ENCODE data around the gene KLB.
A peak's percentile ranks its signal among the peaks of the same experiment; 100 is the strongest.
"Not testable (repeated sequence)": the region's sequence is repeated elsewhere in the genome, so short reads cannot be mapped to it uniquely, and the experiment has no call there.

KLB gene

GRCh38 chr4:39406763-39407583 lies at the start of gene KLB:
Gene KLB, plus strand, starts transcription at chr4:39406930. Its CDS starts 20 bp downstream, at chr4:39406950.
- no peak for DNase-seq

GRCh38 chr4:39357002-39357401 lies 49.7 kb upstream of the KLB start:
- no peak for DNase-seq

GRCh38 chr4:39360611-39361010 lies 46.1 kb upstream of the KLB start:
- DNase-seq: not testable (repeated sequence)

GRCh38 chr4:39362827-39363226 lies 43.9 kb upstream of the KLB start:
- no peak for DNase-seq

GRCh38 chr4:39363773-39364393 lies 42.8 kb upstream of the KLB start:
- DNase-seq: no peak

GRCh38 chr4:39365360-39365759 lies 41.4 kb upstream of the KLB start:
- DNase-seq: no peak

- DNase-seq: peak; percentile 91
Observed at GRCh38 chr4:39365830-39366771, 40.6 kb upstream of the KLB start, which contains the start of gene RFC1. Gene RFC1, minus strand, starts transcription at chr4:39366362. Its CDS starts 121 bp downstream, at chr4:39366241.

- no peak for DNase-seq
Observed at GRCh38 chr4:39367166-39367565, 39.6 kb upstream of the KLB start.

GRCh38 chr4:39369301-39369700 lies 37.4 kb upstream of the KLB start:
- DNase-seq: no peak

- DNase-seq: not testable (repeated sequence)
Observed at GRCh38 chr4:39371209-39371608, 35.5 kb upstream of the KLB start.

- no peak for DNase-seq
Observed at GRCh38 chr4:39375478-39375877, 31.3 kb upstream of the KLB start.

GRCh38 chr4:39383690-39384089 lies 23.0 kb upstream of the KLB start:
- DNase-seq: no peak

- no peak for DNase-seq
Observed at GRCh38 chr4:39384563-39384962, 22.2 kb upstream of the KLB start.

GRCh38 chr4:39390603-39391002 lies 16.1 kb upstream of the KLB start:
- DNase-seq: no peak

- DNase-seq: no peak
Observed at GRCh38 chr4:39394706-39395105, 12.0 kb upstream of the KLB start.

- DNase-seq: not testable (repeated sequence)
Observed at GRCh38 chr4:39401640-39402039, 5.1 kb upstream of the KLB start.

- no peak for DNase-seq
Observed at GRCh38 chr4:39407584-39407885, 805 bp downstream of the KLB start.

GRCh38 chr4:39410415-39410814 lies 3.7 kb downstream of the KLB start:
- DNase-seq: peak; percentile 7

- DNase-seq: not testable (repeated sequence)
Observed at GRCh38 chr4:39411561-39411960, 4.8 kb downstream of the KLB start.

- DNase-seq: no peak
Observed at GRCh38 chr4:39415678-39416283, 9.1 kb downstream of the KLB start.

GRCh38 chr4:39422247-39422646 lies 15.5 kb downstream of the KLB start:
- no peak for DNase-seq

GRCh38 chr4:39425297-39425696 lies 18.6 kb downstream of the KLB start:
- DNase-seq: not testable (repeated sequence)

- no peak for DNase-seq
Observed at GRCh38 chr4:39426728-39427127, 20.0 kb downstream of the KLB start.

Data from CD4-positive, alpha-beta T cell treated with Interleukin-10 for 1 hour (primary cell).